ENCODE data around the gene MYORG.

MYORG gene

DNA sequence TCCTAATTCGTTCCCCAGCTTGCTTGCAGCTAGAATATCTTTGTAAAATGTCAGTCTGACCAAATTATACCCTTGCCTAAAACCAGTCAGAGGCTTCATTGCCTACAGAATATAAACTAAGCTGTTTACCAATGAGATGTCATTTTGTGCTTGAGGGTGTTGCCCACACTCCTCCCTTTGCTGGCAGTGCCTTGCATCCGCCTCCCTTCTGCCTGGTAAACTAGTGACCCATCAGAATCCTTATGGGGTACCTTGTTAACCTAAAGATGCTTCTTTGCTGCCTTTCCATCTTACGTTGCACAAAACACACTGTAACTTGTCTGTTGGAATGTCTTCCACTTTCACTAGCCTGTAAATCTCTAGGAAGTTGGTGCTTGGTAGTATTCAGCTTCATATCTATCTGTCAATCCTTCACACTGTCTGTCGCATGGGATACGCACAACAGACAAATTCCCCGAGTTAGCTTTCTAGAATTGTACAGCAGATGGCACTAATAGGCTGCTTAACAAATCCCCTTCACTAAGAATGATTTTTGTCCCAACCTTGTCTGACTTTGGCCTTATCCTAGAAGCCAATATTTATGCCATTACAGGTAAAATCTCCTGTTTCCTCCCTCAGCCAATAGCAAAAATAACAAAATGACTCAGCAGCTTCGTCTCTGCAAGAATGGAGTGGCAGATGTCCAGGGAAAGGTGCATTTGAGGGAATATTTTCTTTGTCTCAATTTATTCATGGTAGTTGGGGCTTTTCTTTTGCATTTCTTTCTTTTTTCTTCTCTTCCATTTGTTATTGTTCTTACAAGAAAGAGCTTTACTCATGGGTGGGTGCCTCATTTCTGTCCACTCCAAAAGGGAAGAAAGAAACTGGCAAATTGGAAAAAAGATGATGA lies 44.4 kb downstream of the MYORG start:
- peak in 2 of 3 experiments; percentile 11 to 43 for DNase-seq

DNA sequence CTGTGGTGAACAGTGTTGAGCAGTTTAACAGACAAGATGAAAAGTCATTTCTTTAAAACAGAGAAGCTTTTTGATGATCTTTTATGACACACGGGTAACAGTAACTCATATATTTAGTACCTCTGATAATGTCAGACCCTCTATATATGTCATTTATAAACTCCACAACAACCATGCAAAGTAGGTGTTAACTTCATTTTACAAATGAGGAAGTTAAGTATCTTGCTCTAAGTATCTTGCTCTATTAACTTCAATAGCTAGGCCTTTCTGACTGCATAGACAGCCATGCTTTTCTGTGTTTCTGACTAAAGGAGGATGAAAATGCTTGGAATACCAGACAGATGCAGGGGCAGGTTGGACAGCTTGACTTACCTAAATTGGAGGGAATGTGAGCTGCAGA lies 45.5 kb downstream of the MYORG start:
- no peak for DNase-seq

DNA sequence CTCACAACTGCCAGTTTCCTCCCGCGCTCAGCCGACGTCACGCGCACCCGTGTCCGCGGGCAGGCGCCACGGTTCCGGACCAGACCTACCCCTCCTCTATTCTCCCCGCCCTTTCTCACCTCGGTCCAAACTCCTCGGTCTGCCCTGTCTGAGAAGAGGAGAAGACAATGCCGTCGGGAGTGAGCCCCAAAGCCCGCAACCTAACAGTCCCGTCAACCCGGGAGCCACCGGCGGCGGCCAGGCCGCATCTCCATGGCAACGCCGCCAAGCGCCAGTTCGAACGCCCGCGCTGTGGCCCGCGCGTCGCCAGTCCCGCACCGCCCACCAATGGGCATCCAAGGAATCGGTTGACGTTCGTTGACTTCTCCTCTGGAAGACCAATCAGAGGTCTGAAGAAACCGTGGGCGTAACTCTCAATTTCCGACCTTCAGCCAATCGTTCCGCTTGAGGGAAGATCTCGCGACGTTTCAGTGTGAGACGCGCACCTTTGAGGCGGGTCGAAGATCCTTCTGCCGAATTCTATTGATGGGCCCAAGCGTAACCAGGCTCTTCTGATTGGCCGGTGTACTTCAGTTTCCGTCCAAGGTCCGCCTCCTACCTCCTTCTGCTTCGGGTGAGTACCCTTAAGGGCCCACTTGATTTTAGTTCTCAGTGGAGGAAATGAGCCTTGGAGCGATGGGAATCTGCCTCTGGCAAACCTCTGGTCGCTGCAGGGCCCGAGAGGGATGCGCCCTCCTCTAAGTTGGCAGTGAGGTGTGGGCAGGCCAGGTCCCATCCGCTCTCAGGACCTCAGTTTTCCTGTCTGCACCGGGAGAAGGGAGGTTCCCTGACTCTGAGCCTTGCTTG lies 47.5 kb downstream of the MYORG start, which contains the start of the genes KIF24 and NUDT2:
KIF24 (minus strand) TSS at position 282 of the 846 bp plus-strand sequence. CDS start 17,922 bp downstream, outside the sequence.
NUDT2 (plus strand) TSS at position 583 of the 846 bp plus-strand sequence. CDS start 9,471 bp downstream, outside the sequence.
- DNase-seq: peak; percentile 96 to 99 (median 99)

DNA sequence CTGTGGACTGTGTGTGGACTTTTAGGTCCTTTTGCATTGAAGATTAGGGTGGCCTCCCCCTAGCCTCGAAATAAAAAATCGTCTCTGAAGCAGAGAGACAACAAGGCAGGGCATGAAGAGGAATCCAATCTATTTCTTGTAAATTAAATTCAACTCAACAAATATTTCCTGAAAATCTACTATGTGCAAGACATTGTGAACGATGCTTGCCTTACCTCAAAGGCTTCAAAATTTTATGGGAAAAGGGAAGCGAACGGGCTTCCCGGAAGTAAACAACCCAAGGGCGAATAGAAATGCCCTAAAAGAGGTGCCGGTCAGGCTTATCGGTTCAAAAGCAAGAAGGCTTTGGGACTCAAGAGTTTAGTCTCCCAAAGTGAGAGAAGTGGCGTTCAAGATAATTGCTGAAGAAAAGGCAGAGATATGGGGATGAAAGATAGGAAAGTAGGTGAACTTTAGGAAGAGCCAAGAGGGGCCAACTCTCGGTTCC lies 48.2 kb downstream of the MYORG start:
- peak in 2 of 3 experiments; percentile 48 to 69 for DNase-seq

DNA sequence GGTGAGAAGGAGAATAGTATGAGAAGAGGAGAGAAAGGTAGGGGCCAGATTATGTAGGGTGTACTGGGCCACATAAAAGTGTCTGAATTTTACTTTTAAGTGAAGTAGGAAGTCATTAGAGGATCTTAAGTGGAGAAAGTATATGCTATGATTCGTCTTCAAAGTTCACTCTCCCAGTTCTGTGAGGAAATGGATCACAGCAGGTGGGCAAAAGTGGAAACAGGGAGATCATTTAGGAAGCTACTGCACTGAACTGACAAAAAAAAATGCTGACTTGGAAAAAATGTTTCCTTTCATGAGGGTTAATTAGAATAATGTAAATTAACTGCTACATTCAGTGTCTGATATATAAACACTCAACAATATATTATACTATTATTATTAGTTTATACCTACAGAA lies 50.0 kb downstream of the MYORG start:
- DNase-seq: peak in 1 of 3 experiments; percentile 0

DNA sequence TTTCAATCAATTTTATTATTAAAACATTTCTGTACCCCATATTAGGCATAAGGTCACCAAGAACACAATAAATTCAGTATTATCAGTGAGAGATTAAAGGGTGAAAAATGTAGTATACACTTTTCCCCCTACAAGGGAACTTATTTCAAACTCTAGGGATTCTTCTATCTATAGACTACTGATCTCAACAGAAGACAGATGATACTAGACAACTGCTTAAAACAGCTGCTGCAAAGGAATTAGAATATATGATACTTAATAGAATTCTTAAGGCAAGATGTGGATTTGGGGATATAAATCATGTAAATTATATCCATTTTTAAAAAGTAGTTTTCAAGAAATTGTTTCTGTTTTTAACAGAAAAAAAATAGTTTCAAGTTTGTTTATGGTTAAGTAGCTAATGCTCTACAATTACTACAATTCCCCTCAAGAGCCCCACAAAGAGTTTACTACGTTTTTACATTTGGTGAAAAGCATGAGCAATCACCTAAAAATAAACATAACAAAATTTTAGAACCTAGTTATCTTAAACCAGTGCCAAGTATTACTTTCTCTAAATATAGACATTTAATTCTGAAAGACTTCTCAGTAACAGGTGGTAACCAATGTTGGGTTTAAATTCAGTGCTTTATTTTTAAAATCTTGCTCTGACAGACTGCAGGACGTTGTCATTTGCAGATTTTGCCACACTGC lies 53.7 kb downstream of the MYORG start:
- no peak for DNase-seq

DNA sequence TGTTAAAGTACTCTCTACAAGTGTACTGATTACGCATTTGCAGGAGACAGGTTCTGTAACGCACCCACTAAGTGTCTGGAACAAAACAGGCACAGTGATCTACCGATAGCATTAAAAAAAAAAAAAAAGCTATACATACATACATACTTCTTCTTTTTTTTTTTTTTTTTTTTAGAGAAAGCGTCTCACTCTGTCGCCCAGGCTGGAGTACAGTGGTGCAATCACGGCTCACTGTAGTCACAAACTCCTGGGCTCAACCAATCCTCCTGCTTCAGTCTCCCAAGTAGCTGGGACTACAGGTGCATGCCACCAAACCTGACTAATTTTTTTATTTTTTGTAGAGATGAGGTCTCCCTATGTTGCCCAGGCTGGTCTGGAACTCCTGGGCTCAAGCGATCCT lies 55.2 kb downstream of the MYORG start:
- no peak for DNase-seq

DNA sequence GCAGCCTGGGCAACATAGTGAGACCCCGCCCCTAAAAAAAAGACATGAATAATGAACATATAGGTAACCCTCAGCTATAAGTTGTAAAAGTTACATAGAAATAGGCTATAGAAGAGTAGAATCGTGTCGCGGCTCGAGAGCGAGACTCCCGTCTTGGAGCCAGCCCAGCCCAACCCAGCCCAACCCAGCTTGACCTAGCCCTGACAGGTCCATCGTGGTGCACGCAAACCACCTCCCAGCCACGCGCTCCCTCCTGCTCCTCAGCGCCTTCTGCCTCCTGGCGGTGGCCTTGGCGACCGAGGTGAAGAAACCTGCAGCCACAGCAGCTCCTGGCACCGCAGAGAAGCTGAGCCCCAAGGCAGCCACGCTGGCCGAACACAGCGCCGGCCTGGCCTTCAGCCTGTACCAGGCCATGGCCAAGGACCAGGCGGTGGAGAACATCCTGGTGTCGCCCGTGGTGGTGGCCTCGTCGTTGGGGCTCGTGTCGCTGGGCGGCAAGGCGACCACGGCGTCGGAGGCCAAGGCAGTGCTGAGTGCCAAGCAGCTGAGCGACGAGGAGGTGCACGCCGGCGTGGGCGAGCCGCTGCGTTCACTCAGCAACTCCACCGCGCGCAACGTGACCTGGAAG lies 58.4 kb downstream of the MYORG start:
- DNase-seq: no peak

DNA sequence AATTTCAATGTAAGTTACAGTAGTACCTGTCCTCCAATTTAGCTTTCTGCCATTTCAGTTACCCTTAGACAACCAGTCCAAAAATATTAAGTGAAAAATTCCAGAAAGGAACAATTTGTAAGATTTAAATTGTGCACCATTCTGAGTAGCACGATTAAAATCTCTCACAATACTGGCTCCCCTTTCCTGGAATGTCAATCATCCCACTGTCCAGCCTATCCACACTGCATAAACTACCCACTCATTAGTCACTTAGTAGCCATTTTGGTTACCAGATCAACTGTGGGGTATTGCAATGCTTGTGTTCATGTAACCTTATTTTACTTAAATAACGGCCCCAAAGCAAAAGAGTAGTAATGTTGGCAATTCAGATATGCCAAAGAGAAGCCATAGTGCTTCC lies 59.3 kb downstream of the MYORG start:
- no peak for DNase-seq
